NOMO-1 treated with dmso at 0.1 percent for 144 hours (cell line): ENCODE measurements around the gene HSPA1A.
"Not testable (repeated sequence)": the region's sequence is repeated elsewhere in the genome, so short reads cannot be mapped to it uniquely, and the experiment has no call there.

Experiments
- DNase-seq: peaks from one replicate; lab custom pipeline; 2025; ENCODE audit not compliant: unreplicated experiment; lab: John Stamatoyannopoulos, UW

HSPA1A gene

GRCh38 chr6:31834367-31835250 is 19.3 kb downstream of the HSPA1A start:
- DNase-seq: peak; percentile 78

GRCh38 chr6:31836047-31836473 is 20.7 kb downstream of the HSPA1A start:
- no peak for DNase-seq

GRCh38 chr6:31836474-31837368 is 21.4 kb downstream of the HSPA1A start:
- no peak for DNase-seq

GRCh38 chr6:31837369-31838113 is 22.2 kb downstream of the HSPA1A start:
- no peak for DNase-seq

GRCh38 chr6:31838114-31838553 is 22.8 kb downstream of the HSPA1A start:
- DNase-seq: not testable (repeated sequence)

- no peak for DNase-seq
Observed at GRCh38 chr6:31838968-31839367, 23.6 kb downstream of the HSPA1A start.

- DNase-seq: not testable (repeated sequence)
Observed at GRCh38 chr6:31839779-31840126, 24.4 kb downstream of the HSPA1A start.

GRCh38 chr6:31842053-31842452 is 26.7 kb downstream of the HSPA1A start:
- no peak for DNase-seq

GRCh38 chr6:31844507-31844906 is 29.2 kb downstream of the HSPA1A start:
- DNase-seq: no peak

GRCh38 chr6:31847276-31847978 is 32.1 kb downstream of the HSPA1A start:
- DNase-seq: no peak

GRCh38 chr6:31850765-31851484 is 35.6 kb downstream of the HSPA1A start:
- DNase-seq: no peak

GRCh38 chr6:31851485-31851832 is 36.1 kb downstream of the HSPA1A start:
- DNase-seq: no peak

GRCh38 chr6:31851980-31852718 is 36.8 kb downstream of the HSPA1A start:
- not testable (repeated sequence) for DNase-seq

GRCh38 chr6:31857774-31858173 is 42.4 kb downstream of the HSPA1A start:
- not testable (repeated sequence) for DNase-seq

- no peak for DNase-seq
Observed at GRCh38 chr6:31858707-31859106, 43.4 kb downstream of the HSPA1A start.

- no peak for DNase-seq
Observed at GRCh38 chr6:31859923-31860322, 44.6 kb downstream of the HSPA1A start.

- DNase-seq: no peak
Observed at GRCh38 chr6:31860349-31860748, 45.0 kb downstream of the HSPA1A start.

GRCh38 chr6:31861150-31861549 is 45.8 kb downstream of the HSPA1A start:
- no peak for DNase-seq

- DNase-seq: no peak
Observed at GRCh38 chr6:31861919-31862343, 46.6 kb downstream of the HSPA1A start.
